Nephron progenitor cell (in vitro differentiated cells): Measurements from ENCODE around the gene JARID2.
A peak's percentile ranks its signal among the peaks of the same experiment; 100 is the strongest.
"Not testable (repeated sequence)": the region's sequence is repeated elsewhere in the genome, so short reads cannot be mapped to it uniquely, and the experiment has no call there.

ENCODE experiments used
- DNase-seq: peaks from one replicate; pipeline ENCODE4 v3.0.0; 2021
- H3K27ac Mint-ChIP-seq: 2 replicates; pipeline ENCODE4 v1.8.0; 2021; ENCODE audit warnings: mild to moderate bottlenecking, moderate library complexity, mixed read lengths
- H3K27me3 Mint-ChIP-seq: 2 replicates; pipeline ENCODE4 v1.8.0; 2021; ENCODE audit warnings: mild to moderate bottlenecking, low read depth, mixed read lengths; ENCODE audit not compliant: poor library complexity
- H3K36me3 Mint-ChIP-seq: 2 replicates; pipeline ENCODE4 v1.8.0; 2021; ENCODE audit warnings: low read depth, mixed read lengths
- H3K4me1 Mint-ChIP-seq: 2 replicates; pipeline ENCODE4 v1.8.0; 2021; ENCODE audit warnings: mixed read lengths
- H3K4me3 Mint-ChIP-seq: 2 replicates; pipeline ENCODE4 v1.8.0; 2021; ENCODE audit warnings: mild to moderate bottlenecking, moderate library complexity, mixed read lengths
- H3K9me3 Mint-ChIP-seq: 2 replicates; pipeline ENCODE4 v1.8.0; 2021; ENCODE audit warnings: mild to moderate bottlenecking, moderate library complexity, mixed read lengths
- CTCF ChIP-seq: fragments of 200-600 bp; sonication (generic); IDR thresholded peaks from 2 replicates; pipeline ENCODE4 v1.5.0; 2021; ENCODE audit warnings: antibody characterized with exemption

JARID2 gene

GRCh38 chr6:15319677-15320076, 73.8 kb downstream of the JARID2 start:
- TF ChIP-seq CTCF, result no peak
- Mint-ChIP-seq H3K9me3 (peaks cover 4% of the 10 kb centered on the region), H3K36me3 (peaks cover 9% of the 10 kb centered on the region), H3K27me3 (no peaks in the 10 kb centered on the region), H3K27ac (peak overlapping the region; percentile 11), H3K4me1 (peaks cover 82% of the 10 kb centered on the region), H3K4me3 (no peak overlapping the region)
- DNase-seq, result no peak

GRCh38 chr6:15320693-15321092, 74.8 kb downstream of the JARID2 start:
- Mint-ChIP-seq H3K4me1 (peaks cover 77% of the 10 kb centered on the region), H3K27ac (no peak overlapping the region), H3K36me3 (peaks cover 18% of the 10 kb centered on the region), H3K4me3 (no peak overlapping the region), H3K9me3 (peaks cover 4% of the 10 kb centered on the region), H3K27me3 (no peaks in the 10 kb centered on the region)
- no peak for DNase-seq
- TF ChIP-seq CTCF, result no peak

- no peak for TF ChIP-seq CTCF
- no peak for DNase-seq
- H3K9me3 Mint-ChIP-seq, result peaks cover 4% of the 10 kb centered on the region
- H3K27me3 Mint-ChIP-seq, result no peaks in the 10 kb centered on the region
- H3K36me3 Mint-ChIP-seq, result peaks cover 18% of the 10 kb centered on the region
- no peak overlapping the region for H3K4me3 Mint-ChIP-seq
- H3K27ac Mint-ChIP-seq, result no peak overlapping the region
- H3K4me1 Mint-ChIP-seq, result peaks cover 80% of the 10 kb centered on the region
Observed at GRCh38 chr6:15322184-15322583, 76.3 kb downstream of the JARID2 start.

- H3K4me3 Mint-ChIP-seq, result no peak overlapping the region
- peaks cover 4% of the 10 kb centered on the region for H3K9me3 Mint-ChIP-seq
- TF ChIP-seq CTCF, result no peak
- no peaks in the 10 kb centered on the region for H3K27me3 Mint-ChIP-seq
- no peak for DNase-seq
- peaks cover 80% of the 10 kb centered on the region for H3K4me1 Mint-ChIP-seq
- peak overlapping the region; percentile 6 for H3K27ac Mint-ChIP-seq
- peaks cover 18% of the 10 kb centered on the region for H3K36me3 Mint-ChIP-seq
Observed at GRCh38 chr6:15322781-15323536, 77.1 kb downstream of the JARID2 start.

- H3K4me1 Mint-ChIP-seq, result peaks cover 80% of the 10 kb centered on the region
Observed at GRCh38 chr6:15323611-15324010, 77.7 kb downstream of the JARID2 start.

GRCh38 chr6:15324427-15324985, 78.6 kb downstream of the JARID2 start:
- TF ChIP-seq CTCF, result no peak
- peaks cover 4% of the 10 kb centered on the region for H3K9me3 Mint-ChIP-seq
- H3K4me1 Mint-ChIP-seq, result peaks cover 80% of the 10 kb centered on the region
- DNase-seq, result no peak
- H3K36me3 Mint-ChIP-seq, result peaks cover 18% of the 10 kb centered on the region
- no peak overlapping the region for H3K4me3 Mint-ChIP-seq
- H3K27ac Mint-ChIP-seq, result no peak overlapping the region
- H3K27me3 Mint-ChIP-seq, result no peaks in the 10 kb centered on the region

More at GRCh38 chr6:15323611-15324010, 77.7 kb downstream of the JARID2 start:
- not testable (repeated sequence) for H3K27me3 Mint-ChIP-seq, H3K9me3 Mint-ChIP-seq, DNase-seq, H3K27ac Mint-ChIP-seq, H3K4me3 Mint-ChIP-seq
- H3K36me3 Mint-ChIP-seq, result peaks cover 18% of the 10 kb centered on the region
